ENCODE measurements around the gene GRK7. TPM values are rescaled to one million over a fixed set of nuclear protein-coding genes. Genes with fewer than 3 reads are reported as not detected.

GRK7 gene
- total and polyA plus RNA-seq, 2 of the 13 experiments (the other 11 are each of a cell fraction or from before 2014, with no cell fraction given): not detected

DNA sequence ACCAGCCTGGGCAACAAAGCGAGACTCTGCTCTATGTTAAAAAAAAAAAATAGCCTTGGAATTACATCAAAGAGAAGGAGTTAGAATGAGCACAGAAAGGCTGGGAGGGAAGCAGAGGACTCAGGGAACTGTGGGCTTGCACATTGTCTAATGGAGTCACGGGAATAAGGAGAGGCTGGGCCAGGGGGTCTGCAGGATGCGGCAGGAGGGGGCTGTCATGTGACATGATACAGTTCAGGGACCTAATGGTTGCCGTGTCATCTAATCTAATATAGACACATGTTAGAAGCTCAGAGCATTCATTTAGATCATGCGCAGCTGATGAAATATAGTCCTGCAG is 32.5 kb downstream of the GRK7 start:
- FAIRE-seq (no peak), DNase-seq (ENCODE audit: low spot score) (no peak), ATAC-seq (no peak)
- no peak overlapping the region for H3K4me3 ChIP-seq (replicated peaks in 1 of 3; ENCODE audit: insufficient read depth in 1 of 3, low read depth in 2 of 3, low read length in 3 of 3)
- no peaks in the 10 kb centered on the region for H3K9me3 ChIP-seq (ENCODE audit: low read length)
- no peaks in the 10 kb centered on the region for H4K20me1 ChIP-seq (ENCODE audit: insufficient read depth, low read length)
- no peaks in the 10 kb centered on the region for H3K36me3 ChIP-seq (replicated peaks in 1 of 2; ENCODE audit: control insufficient read depth in 1 of 2, insufficient read depth in 2 of 2, low read length in 2 of 2)
- peaks cover 0 to 9% of the 10 kb centered on the region in 2 experiments; a peak in 2 of 5 replicates for H3K27me3 ChIP-seq (ENCODE audit: control insufficient read depth in 1 of 2, insufficient read depth in 2 of 2, low read length in 2 of 2)
- H3K27ac ChIP-seq (ENCODE audit: extremely low read length, insufficient read depth, low read length): no peak overlapping the region
- H3K9ac ChIP-seq (ENCODE audit: insufficient read depth, low read depth, low read length): no peak overlapping the region
- CTCF ChIA-PET (ENCODE audit: low intra/inter-chr PET ratio, low total read pairs): no interaction called here
- 48% methylated on average over 3 of the region's 5 CpGs for WGBS (ENCODE audit: low lambda C conversion rate)
- H3K4me2 ChIP-seq (ENCODE audit: low read depth, low read length): no peak overlapping the region
- no TSS peak for BruUV-seq (replicated peaks)
- H2AFZ ChIP-seq (ENCODE audit: low read length): no peak overlapping the region
- in situ Hi-C loops (cut with HindIII; ENCODE audit: extremely low pct_ligation_motif_present, low pct_unique_long_range_greater_than_20kb): no loop called here
- no peaks in the 10 kb centered on the region for H3K79me2 ChIP-seq (ENCODE audit: insufficient read depth, low read length)
- TF ChIP-seq ARNT2 (CRISPR knock-in tag; IDR thresholded peaks at IDR 0.05; ENCODE audit: low read depth) (no peak), ZNF772 (CRISPR knock-in tag; IDR thresholded peaks at IDR 0.05) (no peak), ZNF354B (CRISPR knock-in tag; IDR thresholded peaks at IDR 0.05) (no peak), SP140L (CRISPR knock-in tag; IDR thresholded peaks at IDR 0.05; ENCODE audit: borderline replicate concordance) (no peak), ZFP41 (CRISPR knock-in tag; IDR thresholded peaks at IDR 0.05; ENCODE audit: borderline replicate concordance) (no peak), SMAD3 (CRISPR knock-in tag; IDR thresholded peaks at IDR 0.05) (no peak)
- TF ChIP-seq, protein P1, sequence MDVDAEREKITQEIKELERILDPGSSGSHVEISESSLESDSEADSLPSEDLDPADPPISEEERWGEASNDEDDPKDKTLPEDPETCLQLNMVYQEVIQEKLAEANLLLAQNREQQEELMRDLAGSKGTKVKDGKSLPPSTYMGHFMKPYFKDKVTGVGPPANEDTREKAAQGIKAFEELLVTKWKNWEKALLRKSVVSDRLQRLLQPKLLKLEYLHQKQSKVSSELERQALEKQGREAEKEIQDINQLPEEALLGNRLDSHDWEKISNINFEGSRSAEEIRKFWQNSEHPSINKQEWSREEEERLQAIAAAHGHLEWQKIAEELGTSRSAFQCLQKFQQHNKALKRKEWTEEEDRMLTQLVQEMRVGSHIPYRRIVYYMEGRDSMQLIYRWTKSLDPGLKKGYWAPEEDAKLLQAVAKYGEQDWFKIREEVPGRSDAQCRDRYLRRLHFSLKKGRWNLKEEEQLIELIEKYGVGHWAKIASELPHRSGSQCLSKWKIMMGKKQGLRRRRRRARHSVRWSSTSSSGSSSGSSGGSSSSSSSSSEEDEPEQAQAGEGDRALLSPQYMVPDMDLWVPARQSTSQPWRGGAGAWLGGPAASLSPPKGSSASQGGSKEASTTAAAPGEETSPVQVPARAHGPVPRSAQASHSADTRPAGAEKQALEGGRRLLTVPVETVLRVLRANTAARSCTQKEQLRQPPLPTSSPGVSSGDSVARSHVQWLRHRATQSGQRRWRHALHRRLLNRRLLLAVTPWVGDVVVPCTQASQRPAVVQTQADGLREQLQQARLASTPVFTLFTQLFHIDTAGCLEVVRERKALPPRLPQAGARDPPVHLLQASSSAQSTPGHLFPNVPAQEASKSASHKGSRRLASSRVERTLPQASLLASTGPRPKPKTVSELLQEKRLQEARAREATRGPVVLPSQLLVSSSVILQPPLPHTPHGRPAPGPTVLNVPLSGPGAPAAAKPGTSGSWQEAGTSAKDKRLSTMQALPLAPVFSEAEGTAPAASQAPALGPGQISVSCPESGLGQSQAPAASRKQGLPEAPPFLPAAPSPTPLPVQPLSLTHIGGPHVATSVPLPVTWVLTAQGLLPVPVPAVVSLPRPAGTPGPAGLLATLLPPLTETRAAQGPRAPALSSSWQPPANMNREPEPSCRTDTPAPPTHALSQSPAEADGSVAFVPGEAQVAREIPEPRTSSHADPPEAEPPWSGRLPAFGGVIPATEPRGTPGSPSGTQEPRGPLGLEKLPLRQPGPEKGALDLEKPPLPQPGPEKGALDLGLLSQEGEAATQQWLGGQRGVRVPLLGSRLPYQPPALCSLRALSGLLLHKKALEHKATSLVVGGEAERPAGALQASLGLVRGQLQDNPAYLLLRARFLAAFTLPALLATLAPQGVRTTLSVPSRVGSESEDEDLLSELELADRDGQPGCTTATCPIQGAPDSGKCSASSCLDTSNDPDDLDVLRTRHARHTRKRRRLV (CRISPR knock-in tag; IDR thresholded peaks at IDR 0.05): no peak
- TF ChIP-seq, protein P2, sequence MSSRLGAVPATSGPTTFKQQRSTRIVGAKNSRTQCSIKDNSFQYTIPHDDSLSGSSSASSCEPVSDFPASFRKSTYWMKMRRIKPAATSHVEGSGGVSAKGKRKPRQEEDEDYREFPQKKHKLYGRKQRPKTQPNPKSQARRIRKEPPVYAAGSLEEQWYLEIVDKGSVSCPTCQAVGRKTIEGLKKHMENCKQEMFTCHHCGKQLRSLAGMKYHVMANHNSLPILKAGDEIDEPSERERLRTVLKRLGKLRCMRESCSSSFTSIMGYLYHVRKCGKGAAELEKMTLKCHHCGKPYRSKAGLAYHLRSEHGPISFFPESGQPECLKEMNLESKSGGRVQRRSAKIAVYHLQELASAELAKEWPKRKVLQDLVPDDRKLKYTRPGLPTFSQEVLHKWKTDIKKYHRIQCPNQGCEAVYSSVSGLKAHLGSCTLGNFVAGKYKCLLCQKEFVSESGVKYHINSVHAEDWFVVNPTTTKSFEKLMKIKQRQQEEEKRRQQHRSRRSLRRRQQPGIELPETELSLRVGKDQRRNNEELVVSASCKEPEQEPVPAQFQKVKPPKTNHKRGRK (CRISPR knock-in tag; IDR thresholded peaks at IDR 0.05): no peak
- TF ChIP-seq, protein P3, sequence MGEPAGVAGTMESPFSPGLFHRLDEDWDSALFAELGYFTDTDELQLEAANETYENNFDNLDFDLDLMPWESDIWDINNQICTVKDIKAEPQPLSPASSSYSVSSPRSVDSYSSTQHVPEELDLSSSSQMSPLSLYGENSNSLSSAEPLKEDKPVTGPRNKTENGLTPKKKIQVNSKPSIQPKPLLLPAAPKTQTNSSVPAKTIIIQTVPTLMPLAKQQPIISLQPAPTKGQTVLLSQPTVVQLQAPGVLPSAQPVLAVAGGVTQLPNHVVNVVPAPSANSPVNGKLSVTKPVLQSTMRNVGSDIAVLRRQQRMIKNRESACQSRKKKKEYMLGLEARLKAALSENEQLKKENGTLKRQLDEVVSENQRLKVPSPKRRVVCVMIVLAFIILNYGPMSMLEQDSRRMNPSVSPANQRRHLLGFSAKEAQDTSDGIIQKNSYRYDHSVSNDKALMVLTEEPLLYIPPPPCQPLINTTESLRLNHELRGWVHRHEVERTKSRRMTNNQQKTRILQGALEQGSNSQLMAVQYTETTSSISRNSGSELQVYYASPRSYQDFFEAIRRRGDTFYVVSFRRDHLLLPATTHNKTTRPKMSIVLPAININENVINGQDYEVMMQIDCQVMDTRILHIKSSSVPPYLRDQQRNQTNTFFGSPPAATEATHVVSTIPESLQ (CRISPR knock-in tag; conservative IDR thresholded peaks at IDR 0.05): no peak
- peaks cover 24% of the 10 kb centered on the region for H3K4me1 ChIP-seq (ENCODE audit: insufficient read depth, low read length)
- intact Hi-C loops (cut with micrococcal nuclease; ENCODE audit: unreplicated experiment): no loop called here
- POLR2A ChIA-PET: no interaction called here
